GM12873 (cell line): Measurements from ENCODE around the gene BCOR.

Experiments
- CTCF ChIP-seq: IDR thresholded peaks from 2 replicates; pipeline ENCODE4 v1.5.1; 2012; ENCODE audit warnings: low read depth, mild to moderate bottlenecking, moderate library complexity, low read length, control low read depth; ENCODE audit not compliant: insufficient read depth; ENCODE audit errors: missing control alignments

The BCOR gene

GRCh38 chrX:40090961-40091360 is 6.8 kb downstream of the BCOR start:
- no peak for TF ChIP-seq CTCF

GRCh38 chrX:40090050-40090804 is 7.5 kb downstream of the BCOR start:
- no peak for TF ChIP-seq CTCF

- TF ChIP-seq CTCF = no peak
Measured at GRCh38 chrX:40088803-40089540, 8.8 kb downstream of the BCOR start.

- no peak for TF ChIP-seq CTCF
Measured at GRCh38 chrX:40088299-40088625, 9.5 kb downstream of the BCOR start.

GRCh38 chrX:40087425-40088298 is 10.1 kb downstream of the BCOR start:
- no peak for TF ChIP-seq CTCF

- no peak for TF ChIP-seq CTCF
Measured at GRCh38 chrX:40086569-40087335, 11.0 kb downstream of the BCOR start.
